ENCODE measurements around the gene PRSS50. TPM values are rescaled to one million over a fixed set of nuclear protein-coding genes. Genes with fewer than 3 reads are reported as not detected.

The PRSS50 gene
- total and polyA plus RNA-seq, 2 donors (not counting 3 experiments of a cell fraction or from before 2014, with no cell fraction given) = not detected

DNA sequence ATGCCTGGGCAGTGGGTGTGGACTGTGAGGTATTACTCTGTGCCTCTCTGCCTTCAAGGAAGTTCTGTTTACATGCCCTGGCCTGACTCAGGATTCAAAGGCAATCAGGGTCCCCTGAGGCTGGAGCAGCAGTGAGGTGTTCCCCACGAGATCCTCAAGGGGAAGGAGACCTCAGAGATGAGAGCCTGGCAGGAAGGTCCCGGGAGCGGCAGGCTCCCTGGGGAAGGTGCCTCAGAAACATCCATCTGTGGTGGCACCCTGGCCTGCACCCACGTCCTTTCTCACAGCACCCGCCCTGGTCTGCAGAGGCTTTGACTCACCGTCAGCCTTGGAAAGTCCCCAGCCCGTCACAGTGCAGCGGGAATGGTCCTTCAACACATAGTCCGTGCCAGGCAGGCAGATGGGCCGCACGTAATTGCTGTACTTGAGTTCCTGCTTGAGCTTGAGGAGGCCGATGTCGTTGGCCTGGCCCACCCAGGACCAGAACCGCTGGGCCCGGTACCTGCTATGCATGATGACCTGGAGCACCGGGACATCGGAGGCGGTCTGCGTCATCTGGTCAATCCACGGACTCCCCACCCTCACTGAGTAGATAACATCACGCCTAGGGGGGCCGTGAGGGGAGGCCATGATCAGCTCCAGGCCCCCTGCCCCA lies 3.6 kb downstream of the PRSS50 start:
- H3K79me2 ChIP-seq (ENCODE audit: control insufficient read depth, insufficient read depth, low read length) = no peaks in the 10 kb centered on the region
- intact Hi-C loops (cut with micrococcal nuclease) = no loop called here
- CTCF ChIA-PET = interaction anchor here (2.4 kb wide), 1 partner anchor 8 kb away, joined by 7 read pairs; no protein-coding TSS in a partner anchor

More for the DNA sequence above, 3.6 kb downstream of the PRSS50 start:
- dilution Hi-C loops (cut with MboI; ENCODE audit: extremely low pct_ligation_motif_present, low sequenced_read_pairs) = no loop called here
- Histone ChIP-seq H3K9me3 (replicated peaks; ENCODE audit: control insufficient read depth, insufficient read depth, low read length) (no peaks in the 10 kb centered on the region), H2AFZ (ENCODE audit: low read depth, low read length) (no peak overlapping the region), H3K9ac (replicated peaks; ENCODE audit: extremely low read depth, insufficient read depth, low read length) (no peak overlapping the region), H3K36me3 (ENCODE audit: control insufficient read depth in 2 of 2, extremely low read depth in 1 of 2, insufficient read depth in 2 of 2, low read length in 2 of 2) (no peaks in the 10 kb centered on the region), H4K20me1 (replicated peaks; ENCODE audit: control insufficient read depth, extremely low read depth, insufficient read depth, low read length) (no peaks in the 10 kb centered on the region), H3K9me1 (replicated peaks; ENCODE audit: control insufficient read depth, extremely low read depth, insufficient read depth, low read length) (no peaks in the 10 kb centered on the region), H3K27me3 (ENCODE audit: control insufficient read depth in 2 of 2, insufficient read depth in 2 of 2, low read length in 2 of 2) (peaks cover 0 to under 1% of the 10 kb centered on the region in 2 experiments), H3K4me3 (replicated peaks in 1 of 3; ENCODE audit: insufficient read depth in 1 of 3, low read depth in 1 of 3, low read length in 3 of 3) (no peak overlapping the region), H3K4me1 (ENCODE audit: control insufficient read depth, extremely low read depth, insufficient read depth, low read length) (no peaks in the 10 kb centered on the region), H3K27ac (ENCODE audit: insufficient read depth, low read depth, low read length) (no peak overlapping the region), H3K4me2 (ENCODE audit: insufficient read depth, low read length) (no peak overlapping the region)
- DNase-seq (ENCODE audit: low read depth, low spot score) = no peak
- POLR2A ChIA-PET = interaction anchor here (0.6 kb wide), 1 partner anchor 21 kb away, joined by 3 read pairs; no protein-coding TSS in a partner anchor
- no peak for FAIRE-seq
- BruUV-seq (replicated peaks) = no TSS peak
- TF ChIP-seq POLR2AphosphoS5 (IDR thresholded peaks at IDR 0.05; ENCODE audit: insufficient read depth, low read depth, low read length) (no peak), FOS (IDR thresholded peaks at IDR 0.05; ENCODE audit: borderline replicate concordance, insufficient read depth, low read length) (no peak), MYC (IDR thresholded peaks at IDR 0.05; ENCODE audit: low read depth, low read length) (no peak), GATA2 (IDR thresholded peaks at IDR 0.05; ENCODE audit: insufficient read depth, insufficient read length, low read depth, low read length) (no peak), EZH2 (IDR thresholded peaks at IDR 0.05; ENCODE audit: borderline replicate concordance, low read depth, low read length, severe bottlenecking) (no peak), POLR2A (IDR thresholded peaks at IDR 0.05; ENCODE audit: low read depth, low read length) (no peak), JUN (IDR thresholded peaks at IDR 0.05; ENCODE audit: borderline replicate concordance, insufficient read depth, insufficient read length, low read depth) (no peak)
- TF ChIP-seq, protein P1, sequence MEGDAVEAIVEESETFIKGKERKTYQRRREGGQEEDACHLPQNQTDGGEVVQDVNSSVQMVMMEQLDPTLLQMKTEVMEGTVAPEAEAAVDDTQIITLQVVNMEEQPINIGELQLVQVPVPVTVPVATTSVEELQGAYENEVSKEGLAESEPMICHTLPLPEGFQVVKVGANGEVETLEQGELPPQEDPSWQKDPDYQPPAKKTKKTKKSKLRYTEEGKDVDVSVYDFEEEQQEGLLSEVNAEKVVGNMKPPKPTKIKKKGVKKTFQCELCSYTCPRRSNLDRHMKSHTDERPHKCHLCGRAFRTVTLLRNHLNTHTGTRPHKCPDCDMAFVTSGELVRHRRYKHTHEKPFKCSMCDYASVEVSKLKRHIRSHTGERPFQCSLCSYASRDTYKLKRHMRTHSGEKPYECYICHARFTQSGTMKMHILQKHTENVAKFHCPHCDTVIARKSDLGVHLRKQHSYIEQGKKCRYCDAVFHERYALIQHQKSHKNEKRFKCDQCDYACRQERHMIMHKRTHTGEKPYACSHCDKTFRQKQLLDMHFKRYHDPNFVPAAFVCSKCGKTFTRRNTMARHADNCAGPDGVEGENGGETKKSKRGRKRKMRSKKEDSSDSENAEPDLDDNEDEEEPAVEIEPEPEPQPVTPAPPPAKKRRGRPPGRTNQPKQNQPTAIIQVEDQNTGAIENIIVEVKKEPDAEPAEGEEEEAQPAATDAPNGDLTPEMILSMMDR (IDR thresholded peaks at IDR 0.05; ENCODE audit: extremely low read depth in 1 of 2, insufficient read depth in 1 of 2, low read depth in 1 of 2, low read length in 2 of 2) = no peak
- TF ChIP-seq, protein P2, sequence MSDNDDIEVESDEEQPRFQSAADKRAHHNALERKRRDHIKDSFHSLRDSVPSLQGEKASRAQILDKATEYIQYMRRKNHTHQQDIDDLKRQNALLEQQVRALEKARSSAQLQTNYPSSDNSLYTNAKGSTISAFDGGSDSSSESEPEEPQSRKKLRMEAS (IDR thresholded peaks at IDR 0.05; ENCODE audit: insufficient read depth, insufficient read length) = no peak

All from endothelial cell of umbilical vein (primary cell).